ENCODE data around the gene HIBADH. TPM values are rescaled to one million over a fixed set of nuclear protein-coding genes. Genes with fewer than 3 reads are reported as not detected.

HIBADH gene
- total and polyA plus RNA-seq, 2 donors (not counting 3 experiments of a cell fraction or from before 2014, with no cell fraction given) = 22.6 to 30.5 TPM

DNA sequence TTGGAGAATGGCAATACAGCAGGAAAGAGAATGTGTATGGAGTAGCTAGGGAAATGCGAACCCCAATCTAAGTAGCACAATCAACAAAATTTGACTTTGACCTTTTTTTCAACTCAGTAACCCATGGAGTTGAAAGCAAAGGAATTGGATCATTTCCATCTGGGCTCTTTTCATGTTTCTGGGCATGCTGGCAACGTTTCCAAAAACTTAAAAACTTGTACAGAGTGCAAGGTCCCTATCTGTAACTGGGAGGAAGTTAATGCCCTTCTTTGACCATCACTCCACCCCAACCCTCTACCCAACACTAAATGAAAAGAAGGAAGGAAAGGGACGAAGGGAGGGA is 1.3 kb upstream of the HIBADH start:
- TF ChIP-seq FOS (IDR thresholded peaks at IDR 0.05; ENCODE audit: borderline replicate concordance, insufficient read depth, low read length) (no peak), POLR2AphosphoS5 (IDR thresholded peaks at IDR 0.05; ENCODE audit: insufficient read depth, low read depth, low read length) (no peak), POLR2A (IDR thresholded peaks at IDR 0.05; ENCODE audit: low read depth, low read length) (no peak), GATA2 (IDR thresholded peaks at IDR 0.05; ENCODE audit: insufficient read depth, insufficient read length, low read depth, low read length) (no peak)
- TF ChIP-seq, protein P1, sequence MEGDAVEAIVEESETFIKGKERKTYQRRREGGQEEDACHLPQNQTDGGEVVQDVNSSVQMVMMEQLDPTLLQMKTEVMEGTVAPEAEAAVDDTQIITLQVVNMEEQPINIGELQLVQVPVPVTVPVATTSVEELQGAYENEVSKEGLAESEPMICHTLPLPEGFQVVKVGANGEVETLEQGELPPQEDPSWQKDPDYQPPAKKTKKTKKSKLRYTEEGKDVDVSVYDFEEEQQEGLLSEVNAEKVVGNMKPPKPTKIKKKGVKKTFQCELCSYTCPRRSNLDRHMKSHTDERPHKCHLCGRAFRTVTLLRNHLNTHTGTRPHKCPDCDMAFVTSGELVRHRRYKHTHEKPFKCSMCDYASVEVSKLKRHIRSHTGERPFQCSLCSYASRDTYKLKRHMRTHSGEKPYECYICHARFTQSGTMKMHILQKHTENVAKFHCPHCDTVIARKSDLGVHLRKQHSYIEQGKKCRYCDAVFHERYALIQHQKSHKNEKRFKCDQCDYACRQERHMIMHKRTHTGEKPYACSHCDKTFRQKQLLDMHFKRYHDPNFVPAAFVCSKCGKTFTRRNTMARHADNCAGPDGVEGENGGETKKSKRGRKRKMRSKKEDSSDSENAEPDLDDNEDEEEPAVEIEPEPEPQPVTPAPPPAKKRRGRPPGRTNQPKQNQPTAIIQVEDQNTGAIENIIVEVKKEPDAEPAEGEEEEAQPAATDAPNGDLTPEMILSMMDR (IDR thresholded peaks at IDR 0.05; ENCODE audit: extremely low read depth in 1 of 2, insufficient read depth in 1 of 2, low read depth in 1 of 2, low read length in 2 of 2) = no peak
- TF ChIP-seq, protein P2, sequence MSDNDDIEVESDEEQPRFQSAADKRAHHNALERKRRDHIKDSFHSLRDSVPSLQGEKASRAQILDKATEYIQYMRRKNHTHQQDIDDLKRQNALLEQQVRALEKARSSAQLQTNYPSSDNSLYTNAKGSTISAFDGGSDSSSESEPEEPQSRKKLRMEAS (IDR thresholded peaks at IDR 0.05; ENCODE audit: insufficient read depth, insufficient read length) = no peak
- Histone ChIP-seq H3K9ac (replicated peaks; ENCODE audit: extremely low read depth, insufficient read depth, low read length) (no peak overlapping the region), H3K27ac (ENCODE audit: insufficient read depth, low read depth, low read length) (no peak overlapping the region), H3K4me3 (replicated peaks in 1 of 3; ENCODE audit: insufficient read depth in 1 of 3, low read depth in 1 of 3, low read length in 3 of 3) (no peak overlapping the region), H2AFZ (ENCODE audit: low read depth, low read length) (peak overlapping the region; percentile 80), H3K79me2 (ENCODE audit: control insufficient read depth, insufficient read depth, low read length) (no peaks in the 10 kb centered on the region), H3K4me1 (ENCODE audit: control insufficient read depth, extremely low read depth, insufficient read depth, low read length) (peaks cover 7% of the 10 kb centered on the region), H3K9me1 (replicated peaks; ENCODE audit: control insufficient read depth, extremely low read depth, insufficient read depth, low read length) (no peaks in the 10 kb centered on the region), H3K36me3 (ENCODE audit: control insufficient read depth in 2 of 2, extremely low read depth in 1 of 2, insufficient read depth in 2 of 2, low read length in 2 of 2) (no peaks in the 10 kb centered on the region), H3K4me2 (ENCODE audit: insufficient read depth, low read length) (no peak overlapping the region), H3K9me3 (replicated peaks; ENCODE audit: control insufficient read depth, insufficient read depth, low read length) (no peaks in the 10 kb centered on the region), H4K20me1 (replicated peaks; ENCODE audit: control insufficient read depth, extremely low read depth, insufficient read depth, low read length) (no peaks in the 10 kb centered on the region), H3K27me3 (ENCODE audit: control insufficient read depth in 2 of 2, insufficient read depth in 2 of 2, low read length in 2 of 2) (no peaks in the 10 kb centered on the region)
- ChIA-PET CTCF (interaction anchor here (1.6 kb wide), 1 partner anchor 81 kb away, joined by 6 read pairs; no protein-coding TSS in a partner anchor), POLR2A (no interaction called here)
- no peak for DNase-seq (ENCODE audit: low read depth, low spot score)
- BruUV-seq (replicated peaks) = no TSS peak
- dilution Hi-C loops (cut with MboI; ENCODE audit: extremely low pct_ligation_motif_present, low sequenced_read_pairs) (no loop called here), intact Hi-C loops (cut with micrococcal nuclease) (loop anchor here (1.0 to 2.0 kb wide), 5 partner anchors 14 to 475 kb away; partner anchors contain the start of gene TAX1BP1)
- FAIRE-seq = no peak

Data from endothelial cell of umbilical vein (primary cell).